ENCODE results near the gene THBS1.

DNA sequence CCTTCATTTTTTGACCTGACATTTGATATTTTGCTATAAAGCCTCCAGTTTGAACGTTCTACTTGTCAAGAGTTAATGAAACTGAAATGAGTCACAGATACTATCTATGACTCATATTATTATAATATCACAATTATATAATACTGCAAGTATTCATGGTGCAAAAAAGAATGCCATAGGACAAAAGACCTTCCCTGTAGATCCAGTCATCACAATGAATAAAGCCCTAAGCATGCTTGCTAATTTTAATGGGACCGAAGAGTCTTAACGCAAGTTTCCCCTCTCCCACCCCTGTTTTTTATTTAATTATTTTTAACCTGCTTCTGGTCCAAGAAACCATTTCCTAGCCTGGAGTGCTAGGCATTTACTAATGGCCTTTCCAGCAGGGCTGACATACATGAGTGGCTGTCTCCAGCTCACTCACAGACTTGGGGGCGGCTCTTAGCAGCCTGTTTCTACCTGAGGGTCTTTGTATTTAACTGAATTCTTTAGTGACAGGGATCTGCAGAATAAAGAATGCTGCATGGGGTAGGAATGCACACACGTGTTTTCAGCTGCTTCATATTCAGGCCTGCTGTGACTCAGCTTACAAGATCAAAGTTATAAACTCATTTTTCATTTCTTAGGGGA is 61.2 kb downstream of the THBS1 start:
- TF ChIP-seq JUN (CRISPR knock-in tag; IDR thresholded peaks at IDR 0.05), result no peak
- no peak for TF ChIP-seq TEAD4 (CRISPR knock-in tag; IDR thresholded peaks at IDR 0.05)
- TF ChIP-seq, protein P1, sequence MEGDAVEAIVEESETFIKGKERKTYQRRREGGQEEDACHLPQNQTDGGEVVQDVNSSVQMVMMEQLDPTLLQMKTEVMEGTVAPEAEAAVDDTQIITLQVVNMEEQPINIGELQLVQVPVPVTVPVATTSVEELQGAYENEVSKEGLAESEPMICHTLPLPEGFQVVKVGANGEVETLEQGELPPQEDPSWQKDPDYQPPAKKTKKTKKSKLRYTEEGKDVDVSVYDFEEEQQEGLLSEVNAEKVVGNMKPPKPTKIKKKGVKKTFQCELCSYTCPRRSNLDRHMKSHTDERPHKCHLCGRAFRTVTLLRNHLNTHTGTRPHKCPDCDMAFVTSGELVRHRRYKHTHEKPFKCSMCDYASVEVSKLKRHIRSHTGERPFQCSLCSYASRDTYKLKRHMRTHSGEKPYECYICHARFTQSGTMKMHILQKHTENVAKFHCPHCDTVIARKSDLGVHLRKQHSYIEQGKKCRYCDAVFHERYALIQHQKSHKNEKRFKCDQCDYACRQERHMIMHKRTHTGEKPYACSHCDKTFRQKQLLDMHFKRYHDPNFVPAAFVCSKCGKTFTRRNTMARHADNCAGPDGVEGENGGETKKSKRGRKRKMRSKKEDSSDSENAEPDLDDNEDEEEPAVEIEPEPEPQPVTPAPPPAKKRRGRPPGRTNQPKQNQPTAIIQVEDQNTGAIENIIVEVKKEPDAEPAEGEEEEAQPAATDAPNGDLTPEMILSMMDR (IDR thresholded peaks at IDR 0.05), result no peak
- TF ChIP-seq PRRX2 (CRISPR knock-in tag; IDR thresholded peaks at IDR 0.05), result no peak
- TF ChIP-seq NR3C1 (CRISPR knock-in tag; conservative IDR thresholded peaks at IDR 0.05; ENCODE audit: low read depth), result no peak
- TF ChIP-seq, protein P2, sequence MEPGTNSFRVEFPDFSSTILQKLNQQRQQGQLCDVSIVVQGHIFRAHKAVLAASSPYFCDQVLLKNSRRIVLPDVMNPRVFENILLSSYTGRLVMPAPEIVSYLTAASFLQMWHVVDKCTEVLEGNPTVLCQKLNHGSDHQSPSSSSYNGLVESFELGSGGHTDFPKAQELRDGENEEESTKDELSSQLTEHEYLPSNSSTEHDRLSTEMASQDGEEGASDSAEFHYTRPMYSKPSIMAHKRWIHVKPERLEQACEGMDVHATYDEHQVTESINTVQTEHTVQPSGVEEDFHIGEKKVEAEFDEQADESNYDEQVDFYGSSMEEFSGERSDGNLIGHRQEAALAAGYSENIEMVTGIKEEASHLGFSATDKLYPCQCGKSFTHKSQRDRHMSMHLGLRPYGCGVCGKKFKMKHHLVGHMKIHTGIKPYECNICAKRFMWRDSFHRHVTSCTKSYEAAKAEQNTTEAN (CRISPR knock-in tag; IDR thresholded peaks at IDR 0.05), result no peak
- no peak for TF ChIP-seq ZBTB21 (CRISPR knock-in tag; IDR thresholded peaks at IDR 0.05; ENCODE audit: borderline replicate concordance)
- TF ChIP-seq TP53 (CRISPR knock-in tag; IDR thresholded peaks at IDR 0.05), result no peak
- TF ChIP-seq, protein P3, sequence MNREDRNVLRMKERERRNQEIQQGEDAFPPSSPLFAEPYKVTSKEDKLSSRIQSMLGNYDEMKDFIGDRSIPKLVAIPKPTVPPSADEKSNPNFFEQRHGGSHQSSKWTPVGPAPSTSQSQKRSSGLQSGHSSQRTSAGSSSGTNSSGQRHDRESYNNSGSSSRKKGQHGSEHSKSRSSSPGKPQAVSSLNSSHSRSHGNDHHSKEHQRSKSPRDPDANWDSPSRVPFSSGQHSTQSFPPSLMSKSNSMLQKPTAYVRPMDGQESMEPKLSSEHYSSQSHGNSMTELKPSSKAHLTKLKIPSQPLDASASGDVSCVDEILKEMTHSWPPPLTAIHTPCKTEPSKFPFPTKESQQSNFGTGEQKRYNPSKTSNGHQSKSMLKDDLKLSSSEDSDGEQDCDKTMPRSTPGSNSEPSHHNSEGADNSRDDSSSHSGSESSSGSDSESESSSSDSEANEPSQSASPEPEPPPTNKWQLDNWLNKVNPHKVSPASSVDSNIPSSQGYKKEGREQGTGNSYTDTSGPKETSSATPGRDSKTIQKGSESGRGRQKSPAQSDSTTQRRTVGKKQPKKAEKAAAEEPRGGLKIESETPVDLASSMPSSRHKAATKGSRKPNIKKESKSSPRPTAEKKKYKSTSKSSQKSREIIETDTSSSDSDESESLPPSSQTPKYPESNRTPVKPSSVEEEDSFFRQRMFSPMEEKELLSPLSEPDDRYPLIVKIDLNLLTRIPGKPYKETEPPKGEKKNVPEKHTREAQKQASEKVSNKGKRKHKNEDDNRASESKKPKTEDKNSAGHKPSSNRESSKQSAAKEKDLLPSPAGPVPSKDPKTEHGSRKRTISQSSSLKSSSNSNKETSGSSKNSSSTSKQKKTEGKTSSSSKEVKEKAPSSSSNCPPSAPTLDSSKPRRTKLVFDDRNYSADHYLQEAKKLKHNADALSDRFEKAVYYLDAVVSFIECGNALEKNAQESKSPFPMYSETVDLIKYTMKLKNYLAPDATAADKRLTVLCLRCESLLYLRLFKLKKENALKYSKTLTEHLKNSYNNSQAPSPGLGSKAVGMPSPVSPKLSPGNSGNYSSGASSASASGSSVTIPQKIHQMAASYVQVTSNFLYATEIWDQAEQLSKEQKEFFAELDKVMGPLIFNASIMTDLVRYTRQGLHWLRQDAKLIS (CRISPR knock-in tag; IDR thresholded peaks at IDR 0.05; ENCODE audit: borderline replicate concordance), result no peak
- TF ChIP-seq, protein P4, sequence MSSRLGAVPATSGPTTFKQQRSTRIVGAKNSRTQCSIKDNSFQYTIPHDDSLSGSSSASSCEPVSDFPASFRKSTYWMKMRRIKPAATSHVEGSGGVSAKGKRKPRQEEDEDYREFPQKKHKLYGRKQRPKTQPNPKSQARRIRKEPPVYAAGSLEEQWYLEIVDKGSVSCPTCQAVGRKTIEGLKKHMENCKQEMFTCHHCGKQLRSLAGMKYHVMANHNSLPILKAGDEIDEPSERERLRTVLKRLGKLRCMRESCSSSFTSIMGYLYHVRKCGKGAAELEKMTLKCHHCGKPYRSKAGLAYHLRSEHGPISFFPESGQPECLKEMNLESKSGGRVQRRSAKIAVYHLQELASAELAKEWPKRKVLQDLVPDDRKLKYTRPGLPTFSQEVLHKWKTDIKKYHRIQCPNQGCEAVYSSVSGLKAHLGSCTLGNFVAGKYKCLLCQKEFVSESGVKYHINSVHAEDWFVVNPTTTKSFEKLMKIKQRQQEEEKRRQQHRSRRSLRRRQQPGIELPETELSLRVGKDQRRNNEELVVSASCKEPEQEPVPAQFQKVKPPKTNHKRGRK (CRISPR knock-in tag; IDR thresholded peaks at IDR 0.05; ENCODE audit: borderline replicate concordance), result no peak
- TF ChIP-seq, protein P5, sequence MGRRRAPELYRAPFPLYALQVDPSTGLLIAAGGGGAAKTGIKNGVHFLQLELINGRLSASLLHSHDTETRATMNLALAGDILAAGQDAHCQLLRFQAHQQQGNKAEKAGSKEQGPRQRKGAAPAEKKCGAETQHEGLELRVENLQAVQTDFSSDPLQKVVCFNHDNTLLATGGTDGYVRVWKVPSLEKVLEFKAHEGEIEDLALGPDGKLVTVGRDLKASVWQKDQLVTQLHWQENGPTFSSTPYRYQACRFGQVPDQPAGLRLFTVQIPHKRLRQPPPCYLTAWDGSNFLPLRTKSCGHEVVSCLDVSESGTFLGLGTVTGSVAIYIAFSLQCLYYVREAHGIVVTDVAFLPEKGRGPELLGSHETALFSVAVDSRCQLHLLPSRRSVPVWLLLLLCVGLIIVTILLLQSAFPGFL (CRISPR knock-in tag; IDR thresholded peaks at IDR 0.05; ENCODE audit: borderline replicate concordance), result no peak
- no peak for TF ChIP-seq CBFB (CRISPR knock-in tag; IDR thresholded peaks at IDR 0.05; ENCODE audit: low read depth)
